H1 (cell line): ENCODE measurements around the gene FAM83C. TPM values are rescaled to one million over a fixed set of nuclear protein-coding genes. Genes with fewer than 3 reads are reported as not detected.

Experiments
- CTCF ChIA-PET: fragments of 300-600 bp; sonication (Branson Sonifier 250); formaldehyde crosslinking; loops from one replicate; lab custom pipeline; 2021; ENCODE audit not compliant: partially characterized antibody; lab: Charles Lee
- POLR2A ChIA-PET: fragments of 300-600 bp; sonication (Branson Sonifier 250); formaldehyde crosslinking; loops from one replicate; lab custom pipeline; 2021; ENCODE audit warnings: inconsistent platforms; ENCODE audit not compliant: partially characterized antibody; lab: Charles Lee
- DNase-seq, 2 experiments: peaks; one replicate each; pipeline versions ENCODE4 v3.0.0 to v3.0.0-alpha.2; 2010 to 2022; ENCODE audit warnings: low spot score in 2 of 2, low read depth in 1 of 2, mixed read lengths in 1 of 2
- FAIRE-seq: peaks from 2 replicates; lab custom pipeline; 2011; peaks lifted over from hg19 to GRCh38; lab: Jason Lieb, UNC
- H2AFZ ChIP-seq: 2 replicates; pipeline ENCODE4 v1.8.1; 2012; ENCODE audit warnings: low read length, inconsistent platforms
- H2AK5ac ChIP-seq: 2 replicates; pipeline ENCODE4 v1.6.1; 2013; ENCODE audit warnings: low read depth, low read length
- H2BK120ac ChIP-seq: replicated peaks from 2 replicates; pipeline ENCODE3; 2013; ENCODE audit warnings: low read depth, low read length, inconsistent platforms
- H2BK12ac ChIP-seq: 2 replicates; pipeline ENCODE4 v1.6.1; 2013; ENCODE audit warnings: low read depth, low read length
- H2BK15ac ChIP-seq: 2 replicates; pipeline ENCODE4 v1.6.1; 2013; ENCODE audit warnings: low read length
- H2BK20ac ChIP-seq: 2 replicates; pipeline ENCODE4 v1.6.1; 2013; ENCODE audit warnings: low read length
- H2BK5ac ChIP-seq: 2 replicates; pipeline ENCODE4 v1.6.1; 2013; ENCODE audit warnings: low read depth, low read length
- H3K14ac ChIP-seq: 2 replicates; pipeline ENCODE4 v1.6.1; 2013; ENCODE audit warnings: inconsistent platforms; ENCODE audit not compliant: insufficient read length
- H3K18ac ChIP-seq: 2 replicates; pipeline ENCODE4 v1.6.1; 2013; ENCODE audit warnings: low read length; ENCODE audit errors: extremely low read depth
- H3K23ac ChIP-seq: 2 replicates; pipeline ENCODE4 v1.6.1; 2013; ENCODE audit warnings: inconsistent platforms; ENCODE audit not compliant: insufficient read length
- H3K23me2 ChIP-seq: 2 replicates; pipeline ENCODE4 v1.6.1; 2013; ENCODE audit warnings: low read depth, low read length
- H3K27ac ChIP-seq: 2 replicates; pipeline ENCODE4 v1.6.1; 2011; ENCODE audit warnings: low read depth, low read length, inconsistent platforms
- H3K27me3 ChIP-seq, 4 experiments: replicated peaks in 1 of 4; 1 replicate in 1 of 4; 2 replicates in 3 of 4; pipeline versions ENCODE4 v1.6.1 to v1.8.1; 2011 to 2013; ENCODE audit warnings: low read length in 3 of 4, mild to moderate bottlenecking in 3 of 4, inconsistent platforms in 2 of 4, mixed read lengths in 2 of 4, moderate library complexity in 1 of 4; ENCODE audit not compliant: control insufficient read depth in 3 of 4, insufficient read depth in 3 of 4; ENCODE audit errors: extremely low read depth in 1 of 4
- H3K36me3 ChIP-seq, 4 experiments: 2 replicates each; pipeline versions ENCODE4 v1.6.1 to v1.8.1; 2011 to 2013; ENCODE audit warnings: mild to moderate bottlenecking in 4 of 4, low read length in 3 of 4, moderate library complexity in 2 of 4, control low read depth in 1 of 4, inconsistent platforms in 1 of 4; ENCODE audit not compliant: insufficient read depth in 4 of 4, control insufficient read depth in 2 of 4
- H3K4ac ChIP-seq: replicated peaks from 2 replicates; pipeline ENCODE3; 2013; ENCODE audit warnings: low read length, low read depth, mixed read lengths, inconsistent platforms; ENCODE audit not compliant: insufficient read length
- H3K4me1 ChIP-seq, 4 experiments: replicated peaks in 1 of 4; 1 replicate in 1 of 4; 2 replicates in 3 of 4; pipeline versions ENCODE4 v1.6.1 to v1.8.1; 2011 to 2013; ENCODE audit warnings: low read length in 3 of 4, inconsistent platforms in 2 of 4, mixed read lengths in 1 of 4; ENCODE audit not compliant: insufficient read depth in 4 of 4, control insufficient read depth in 3 of 4
- H3K4me2 ChIP-seq, 2 experiments: 2 replicates each; pipeline versions ENCODE4 v1.6.1 to v1.8.1; 2011 to 2013; ENCODE audit warnings: low read depth in 2 of 2, low read length in 2 of 2, control low read depth in 1 of 2, inconsistent platforms in 1 of 2, mild to moderate bottlenecking in 1 of 2; ENCODE audit not compliant: insufficient read depth in 1 of 2
- H3K4me3 ChIP-seq, 4 experiments: fragments of 200-600, 300-600 bp in 1 of 4; sonication (generic), shearing (Covaris generic), sonication (Bioruptor Twin) in 1 of 4; 2 replicates each; pipeline versions ENCODE4 v1.5.1 to v1.8.1; 2011 to 2016; ENCODE audit warnings: low read length in 4 of 4, low read depth in 3 of 4, control low read depth in 2 of 4, inconsistent platforms in 2 of 4, mild to moderate bottlenecking in 2 of 4, mixed read lengths in 1 of 4, moderate library complexity in 1 of 4; ENCODE audit not compliant: insufficient read depth in 2 of 4; ENCODE audit errors: extremely low read depth in 1 of 4
- H3K56ac ChIP-seq: replicated peaks from 2 replicates; pipeline ENCODE3; 2013; ENCODE audit warnings: low read depth, mild to moderate bottlenecking, mixed read lengths, low read length, inconsistent platforms; ENCODE audit not compliant: insufficient read length
- H3K79me1 ChIP-seq: 2 replicates; pipeline ENCODE4 v1.6.1; 2013; ENCODE audit warnings: low read depth, low read length, control low read depth
- H3K79me2 ChIP-seq, 2 experiments: 2 replicates each; pipeline versions ENCODE4 v1.6.1 to v1.8.1; 2012 to 2013; ENCODE audit warnings: low read length in 2 of 2, mild to moderate bottlenecking in 2 of 2, inconsistent platforms in 1 of 2; ENCODE audit not compliant: insufficient read depth in 2 of 2, control insufficient read depth in 1 of 2
- H3K9ac ChIP-seq, 4 experiments: replicated peaks in 1 of 4; 1 replicate in 1 of 4; 2 replicates in 3 of 4; pipeline versions ENCODE4 v1.6.1 to v1.8.1; 2011 to 2013; ENCODE audit warnings: low read depth in 3 of 4, low read length in 3 of 4, control low read depth in 2 of 4, mild to moderate bottlenecking in 2 of 4, moderate library complexity in 2 of 4, inconsistent platforms in 1 of 4; ENCODE audit errors: extremely low read depth in 1 of 4
- H3K9me3 ChIP-seq, 2 experiments: 2 replicates each; pipeline versions ENCODE4 v1.6.1 to v1.8.1; 2012 to 2013; ENCODE audit warnings: mild to moderate bottlenecking in 2 of 2, moderate library complexity in 2 of 2, control low read depth in 1 of 2, inconsistent platforms in 1 of 2, low read depth in 1 of 2, low read length in 1 of 2, mixed read lengths in 1 of 2; ENCODE audit not compliant: insufficient read depth in 2 of 2
- H4K20me1 ChIP-seq, 2 experiments: replicated peaks in 1 of 2; 2 replicates each; pipeline versions ENCODE3 to v1.8.1; 2011 to 2013; ENCODE audit warnings: inconsistent platforms in 2 of 2, low read length in 2 of 2, mild to moderate bottlenecking in 1 of 2; ENCODE audit not compliant: insufficient read depth in 2 of 2, control insufficient read depth in 1 of 2
- H4K5ac ChIP-seq: 2 replicates; pipeline ENCODE4 v1.6.1; 2013; ENCODE audit warnings: low read length, low read depth, mixed read lengths, inconsistent platforms; ENCODE audit not compliant: insufficient read length
- H4K8ac ChIP-seq: 2 replicates; pipeline ENCODE4 v1.8.0; 2013; ENCODE audit warnings: mild to moderate bottlenecking, moderate library complexity, low read length, inconsistent platforms; ENCODE audit not compliant: insufficient read depth; ENCODE audit errors: extremely low read depth
- H4K91ac ChIP-seq: replicated peaks from 2 replicates; pipeline ENCODE3; 2013; ENCODE audit warnings: low read length, mixed read lengths, inconsistent platforms; ENCODE audit not compliant: insufficient read length
- GABPA ChIP-seq: IDR thresholded peaks from 2 replicates; pipeline ENCODE4 v1.6.1; 2011; ENCODE audit warnings: mild to moderate bottlenecking, low read length, moderate library complexity, borderline replicate concordance; ENCODE audit not compliant: insufficient read depth
- KDM5A ChIP-seq: fragments of 200-600 bp; IDR thresholded peaks from 2 replicates; pipeline ENCODE4 v1.7.1; 2012; ENCODE audit warnings: mild to moderate bottlenecking, low read length, inconsistent platforms, mixed read lengths
- PHF8 ChIP-seq: fragments of 200-600 bp; sonication (generic); conservative IDR thresholded peaks from 2 replicates; pipeline ENCODE4 v1.7.1; 2012; ENCODE audit warnings: low read depth, mild to moderate bottlenecking, inconsistent platforms, low read length, moderate library complexity
- POU5F1 ChIP-seq: IDR thresholded peaks from 2 replicates; pipeline ENCODE4 v1.6.1; 2011; ENCODE audit warnings: low read depth, mild to moderate bottlenecking, low read length, moderate library complexity
- SUZ12 ChIP-seq: fragments of 200-600 bp; sonication (generic); IDR thresholded peaks from 2 replicates; pipeline ENCODE4 v1.6.1; 2012; ENCODE audit warnings: mild to moderate bottlenecking, inconsistent platforms, low read length, moderate library complexity, mixed read lengths
- WGBS, 2 experiments: shearing (Covaris generic) in 1 of 2; methylation state at CpG; one replicate each; pipeline versions ENCODE4 v1.1.6 to v1.1.7; 2013 to 2015; ENCODE audit warnings: low lambda C conversion rate in 2 of 2, mixed read lengths in 2 of 2, inconsistent platforms in 1 of 2, low coverage in 1 of 2, missing lambda C conversion rate in 1 of 2; ENCODE audit not compliant: insufficient replicate concordance in 2 of 2, insufficient coverage in 1 of 2, insufficient read length in 1 of 2; ENCODE audit errors: extremely low coverage in 1 of 2, missing lambda C conversion rate in 1 of 2; 5-methylcytosine and 5-hydroxymethylcytosine counted together
- polyA plus RNA-seq, 7 experiments: library from polyadenylated mRNA; depleted of rRNA in 3 of 7; stranded (reverse) in 5 of 7; unstranded in 2 of 7; fragments of >200 nt in 5 of 7; fragments of 200-250 nt in 2 of 7; gene quantifications; 1 replicate in 5 of 7; 2 replicates in 1 of 7; 4 replicates in 1 of 7; pipeline versions ENCODE4 v1.2.1 to v1.2.3, GENCODE V29; 2011 to 2013; ENCODE audit warnings: missing spikeins in 2 of 7, mixed read lengths in 2 of 7
- total RNA-seq: library from RNA; stranded (reverse); fragmentation: NEBNext Ultra II Directional; extraction: Animal tissue kit (Norgen Biotek cat#: 25700); gene quantifications from 2 replicates; pipeline ENCODE4 v1.2.1, GENCODE V29; 2021

FAM83C gene
- total and polyA plus RNA-seq, 2 of the 8 experiments (the other 6 are each of a cell fraction or from before 2014, with no cell fraction given): not detected

DNA sequence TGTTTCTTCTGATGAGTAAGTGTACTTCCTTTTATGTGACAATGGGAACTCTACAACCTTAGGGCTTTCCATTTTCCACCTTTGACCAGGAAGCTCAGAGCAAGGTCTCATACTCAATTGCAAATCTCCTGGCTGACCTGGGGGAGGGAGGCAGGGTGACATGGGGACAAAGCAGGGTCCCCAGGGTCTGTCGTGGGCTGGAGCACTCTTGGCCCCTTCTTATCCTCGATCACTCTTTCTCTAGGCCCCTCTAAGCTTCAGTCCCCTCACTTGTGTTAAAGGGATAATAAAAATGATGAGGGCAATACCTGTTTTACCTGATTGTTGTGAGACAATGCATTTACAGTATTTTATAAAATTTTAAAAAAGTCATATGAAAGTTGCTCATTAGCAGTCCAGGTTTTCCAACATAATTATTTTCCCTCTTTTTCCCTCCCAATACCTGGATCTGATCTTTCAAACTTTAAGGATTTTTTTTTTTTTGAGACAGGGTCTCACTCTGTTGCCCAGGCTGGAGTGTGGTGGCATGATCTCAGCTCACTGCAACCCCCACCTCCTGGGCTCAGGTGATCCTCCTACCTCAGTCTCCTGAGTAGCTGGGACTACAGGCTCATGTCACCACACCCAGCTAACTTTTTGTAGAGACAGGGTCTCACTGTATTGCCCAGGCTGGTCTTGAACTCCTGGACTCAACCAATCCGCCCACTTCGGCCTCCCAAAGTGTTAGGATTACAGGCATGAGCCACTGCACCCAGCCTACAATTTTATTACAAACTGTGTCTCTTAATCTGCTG is 8.4 kb upstream of the FAM83C start:
- CTCF ChIA-PET: interaction anchor here (0.9 to 13.8 kb wide), 5 partner anchors 21 to 232 kb away, joined by 3 to 104 read pairs (median 3); partner anchors contain the start of genes EIF6 and MMP24OS
- POLR2A ChIA-PET: interaction anchor here (0.6 to 2.8 kb wide), 2 partner anchors 16 to 229 kb away, joined by 5 to 16 read pairs; partner anchors contain the start of gene EIF6

More for the DNA sequence above, 8.4 kb upstream of the FAM83C start:
- H3K23me2 ChIP-seq: no peaks in the 10 kb centered on the region
- no peaks in the 10 kb centered on the region for H3K79me2 ChIP-seq
- H3K4me1 ChIP-seq: peaks cover 0 to 4% (median 2%) of the 10 kb centered on the region in 4 experiments; a peak in 3 of 7 replicates
- no peak overlapping the region for H3K23ac ChIP-seq
- H3K4me2 ChIP-seq: no peak overlapping the region
- WGBS, 2 experiments: 86% methylated on average over 4 of the region's 4 CpGs; no CpG with 5 or more reads in 1 of the 2 experiments
- H3K27ac ChIP-seq: no peak overlapping the region
- H2BK20ac ChIP-seq: no peak overlapping the region
- H2BK120ac ChIP-seq: no peak overlapping the region
- H3K36me3 ChIP-seq: no peaks in the 10 kb centered on the region
- no peak overlapping the region for H3K4ac ChIP-seq
- H3K14ac ChIP-seq: no peak overlapping the region
- no peak overlapping the region for H3K56ac ChIP-seq
- H4K5ac ChIP-seq: no peak overlapping the region
- no peaks in the 10 kb centered on the region for H3K27me3 ChIP-seq
- H3K79me1 ChIP-seq: no peaks in the 10 kb centered on the region
- no peak overlapping the region for H4K91ac ChIP-seq
- H4K20me1 ChIP-seq: no peaks in the 10 kb centered on the region
- H2BK15ac ChIP-seq: no peak overlapping the region
- H3K18ac ChIP-seq: no peak overlapping the region
- TF ChIP-seq KDM5A: no peak
- TF ChIP-seq GABPA: no peak
- no peak for TF ChIP-seq SUZ12
- no peak for TF ChIP-seq POU5F1
- no peak for TF ChIP-seq PHF8
- H3K9me3 ChIP-seq: no peaks in the 10 kb centered on the region
- no peak overlapping the region for H2AFZ ChIP-seq
- no peak overlapping the region for H3K9ac ChIP-seq
- H2BK5ac ChIP-seq: no peak overlapping the region
- H3K4me3 ChIP-seq: no peak overlapping the region
- no peak overlapping the region for H2BK12ac ChIP-seq
- no peak overlapping the region for H4K8ac ChIP-seq
- no peak overlapping the region for H2AK5ac ChIP-seq
- FAIRE-seq: no peak
- DNase-seq: no peak
